Coronary artery (tissue), 2 donors: ENCODE results near the gene TTLL11.

Experiments used
- DNase-seq: peaks from one replicate; pipeline ENCODE4 v3.0.0-alpha.2; 2017; ENCODE audit warnings: low spot score
- H3K27ac ChIP-seq, 2 donors: fragments of 200-600 bp; sonication (generic); one replicate each; pipeline ENCODE4 v1.5.1; 2016 to 2019
- H3K4me3 ChIP-seq: fragments of 200-600 bp; sonication (generic); 2 replicates; pipeline ENCODE4 v1.5.1; 2016; ENCODE audit warnings: mild to moderate bottlenecking, moderate library complexity
- CTCF ChIP-seq: fragments of 200-600 bp; sonication (generic); IDR thresholded peaks from one replicate; pipeline ENCODE4 v1.5.1; 2019; ENCODE audit warnings: antibody characterized with exemption

TTLL11 gene

DNA sequence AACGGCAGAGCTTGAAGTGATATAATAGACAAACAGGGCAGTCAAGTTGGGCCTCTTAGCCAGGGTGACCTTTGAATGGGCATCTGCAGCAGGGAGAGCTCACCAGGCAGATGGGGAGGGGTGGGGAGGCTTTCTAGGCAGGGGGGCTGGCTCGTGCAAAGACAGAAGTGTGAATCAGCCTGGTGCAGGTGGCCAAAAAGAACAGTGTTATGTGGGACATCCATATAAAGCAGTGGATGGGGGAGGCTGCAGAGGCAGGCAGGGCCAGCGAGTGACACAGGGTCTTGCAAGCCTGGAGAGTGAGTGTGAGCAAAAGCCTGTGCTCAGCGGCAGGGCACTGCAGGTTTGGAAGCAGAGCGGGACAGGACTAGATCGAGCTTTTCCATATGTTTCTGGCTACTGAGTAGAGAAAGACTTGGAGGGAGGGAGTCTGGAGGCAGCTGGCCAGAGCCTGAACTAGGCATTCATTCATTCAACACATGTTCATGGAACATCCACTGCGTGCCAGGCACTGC, 14.2 kb upstream of the TTLL11 start:
- DNase-seq, result no peak
- Histone ChIP-seq H3K27ac (no peak overlapping the region), H3K4me3 (no peak overlapping the region)
- no peak for TF ChIP-seq CTCF

DNA sequence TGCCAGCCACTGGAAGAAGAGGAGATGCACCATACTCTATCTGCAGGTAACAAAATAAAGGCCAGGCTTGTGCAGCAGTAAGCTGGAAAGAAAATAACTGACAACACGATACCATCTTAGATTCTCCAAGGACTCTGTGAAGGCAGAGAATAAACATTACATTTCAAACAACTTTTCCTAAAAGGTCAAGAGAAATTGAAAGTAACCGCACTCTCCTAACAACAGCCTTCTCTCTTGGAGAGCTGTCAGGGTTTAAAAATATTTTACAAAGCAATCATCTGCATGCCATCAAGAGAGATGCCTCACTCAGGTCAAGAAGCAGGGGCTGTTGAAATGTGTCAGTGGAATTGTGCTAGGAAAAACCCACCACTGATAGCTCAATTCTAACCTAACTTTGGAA, 13.5 kb upstream of the TTLL11 start:
- Histone ChIP-seq H3K4me3 (no peak overlapping the region), H3K27ac (no peak overlapping the region)
- no peak for TF ChIP-seq CTCF
- no peak for DNase-seq

- TF ChIP-seq CTCF, result no peak
- no peak overlapping the region for H3K4me3 ChIP-seq
- no peak for DNase-seq
- no peak overlapping the region for H3K27ac ChIP-seq
These were observed 10.9 kb upstream of the TTLL11 start for GRCh38 chr9:122103985-122104384.

GRCh38 chr9:122102156-122102555, 9.0 kb upstream of the TTLL11 start:
- DNase-seq, result no peak
- no peak for TF ChIP-seq CTCF
- H3K4me3 ChIP-seq, result no peak overlapping the region
- no peak overlapping the region for H3K27ac ChIP-seq

GRCh38 chr9:122100756-122101155, 7.6 kb upstream of the TTLL11 start:
- no peak overlapping the region for H3K4me3 ChIP-seq
- TF ChIP-seq CTCF, result no peak
- H3K27ac ChIP-seq, result no peak overlapping the region
- DNase-seq, result peak; percentile 58

DNA sequence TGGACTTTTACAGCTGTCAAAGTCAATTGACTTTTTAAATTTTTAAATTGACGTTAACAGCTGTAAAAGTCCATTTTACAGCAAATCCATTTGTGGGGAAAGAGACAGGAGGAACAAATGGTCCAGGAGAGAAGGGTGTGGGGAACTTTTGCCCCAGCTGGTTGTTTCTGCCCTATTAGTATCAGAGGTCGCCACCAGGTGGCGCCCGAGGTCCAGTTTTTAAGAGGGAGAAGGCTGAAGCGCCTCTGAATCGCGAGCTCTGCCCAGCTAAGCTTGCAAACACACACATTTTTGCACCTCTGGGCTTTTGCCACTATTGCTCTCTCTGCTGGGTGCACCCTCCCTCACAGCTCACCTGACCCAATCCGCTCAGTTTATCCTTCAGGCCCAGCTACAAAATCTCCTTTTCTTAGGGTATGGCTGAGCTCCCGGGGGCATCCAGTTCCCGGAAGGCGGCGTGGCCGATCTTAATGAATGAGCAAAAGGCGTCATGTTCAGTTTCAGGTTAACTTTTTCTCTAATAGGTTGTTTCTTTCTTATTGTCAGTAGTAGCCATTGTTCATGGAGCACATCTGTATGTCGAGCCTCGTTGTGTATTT, 6.3 kb upstream of the TTLL11 start:
- no peak overlapping the region for H3K4me3 ChIP-seq
- TF ChIP-seq CTCF, result peak; percentile 68
- DNase-seq, result peak; percentile 75
- no peak overlapping the region for H3K27ac ChIP-seq

- peak; percentile 17 for DNase-seq
- Histone ChIP-seq H3K27ac (no peak overlapping the region), H3K4me3 (no peak overlapping the region)
- TF ChIP-seq CTCF, result no peak
These were observed 4.7 kb upstream of the TTLL11 start for GRCh38 chr9:122097679-122098315.
